Measurements from ENCODE around the gene RPS4Y1.

GRCh38 chrY:2887955-2888354 is 46.6 kb downstream of the RPS4Y1 start:
- TF ChIP-seq CTCF (IDR thresholded peaks at IDR 0.05) (no peak), POLR2A (IDR thresholded peaks at IDR 0.05) (no peak), POLR2AphosphoS5 (IDR thresholded peaks at IDR 0.05) (no peak)

Measured in prostate gland (tissue), 2 donors.